ENCODE data around the gene PLXNA4.

PLXNA4 gene

GRCh38 chr7:132097550-132098134, 478.6 kb downstream of the PLXNA4 start:
- Histone ChIP-seq H3K4me3 (no peak overlapping the region), H3K27me3 (no peaks in the 10 kb centered on the region), H3K9me3 (replicated peaks in 1 of 11) (no peaks in the 10 kb centered on the region; a peak in 1 of 22 replicates), H3K9ac (no peak overlapping the region), H3K36me3 (no peaks in the 10 kb centered on the region), H4K20me1 (no peaks in the 10 kb centered on the region), H3K27ac (no peak overlapping the region), H3K4me1 (no peaks in the 10 kb centered on the region), H3K4me2 (no peak overlapping the region)
- TF ChIP-seq Cebpa-rat (IDR thresholded peaks at IDR 0.05): no peak

- no peaks in the 10 kb centered on the region for H4K20me1 ChIP-seq
- no peak overlapping the region for H3K4me2 ChIP-seq
- H3K9me3 ChIP-seq (replicated peaks in 1 of 11): no peaks in the 10 kb centered on the region
- no peak for TF ChIP-seq Cebpa-rat (IDR thresholded peaks at IDR 0.05)
- H3K36me3 ChIP-seq: no peaks in the 10 kb centered on the region
- H3K27me3 ChIP-seq: no peaks in the 10 kb centered on the region
- no peak overlapping the region for H3K27ac ChIP-seq
- no peak overlapping the region for H3K4me3 ChIP-seq
- no peak overlapping the region for H3K9ac ChIP-seq
- no peaks in the 10 kb centered on the region for H3K4me1 ChIP-seq
Observed at GRCh38 chr7:132095111-132095765, 481.0 kb downstream of the PLXNA4 start.

GRCh38 chr7:132092106-132092505, 484.2 kb downstream of the PLXNA4 start:
- no peaks in the 10 kb centered on the region for H3K9me3 ChIP-seq (replicated peaks in 1 of 11)
- H3K4me3 ChIP-seq: no peak overlapping the region
- no peaks in the 10 kb centered on the region for H3K36me3 ChIP-seq
- H3K27ac ChIP-seq: no peak overlapping the region
- no peak overlapping the region for H3K9ac ChIP-seq
- H4K20me1 ChIP-seq: no peaks in the 10 kb centered on the region
- TF ChIP-seq Cebpa-rat (IDR thresholded peaks at IDR 0.05): no peak
- H3K27me3 ChIP-seq: no peaks in the 10 kb centered on the region
- H3K4me2 ChIP-seq: no peak overlapping the region
- H3K4me1 ChIP-seq: no peaks in the 10 kb centered on the region

- H3K9me3 ChIP-seq (replicated peaks in 1 of 11): no peaks in the 10 kb centered on the region
- TF ChIP-seq Cebpa-rat (IDR thresholded peaks at IDR 0.05): no peak
- H3K4me3 ChIP-seq: no peak overlapping the region
- H3K27ac ChIP-seq: no peak overlapping the region
- H3K27me3 ChIP-seq: no peaks in the 10 kb centered on the region
- no peaks in the 10 kb centered on the region for H4K20me1 ChIP-seq
- no peak overlapping the region for H3K4me2 ChIP-seq
- H3K36me3 ChIP-seq: no peaks in the 10 kb centered on the region
- H3K9ac ChIP-seq: no peak overlapping the region
- no peaks in the 10 kb centered on the region for H3K4me1 ChIP-seq
Observed at GRCh38 chr7:132091706-132092105, 484.6 kb downstream of the PLXNA4 start.

- no peaks in the 10 kb centered on the region for H3K9me3 ChIP-seq (replicated peaks in 1 of 11)
- no peak overlapping the region for H3K9ac ChIP-seq
- H3K4me1 ChIP-seq: no peaks in the 10 kb centered on the region
- H3K36me3 ChIP-seq: no peaks in the 10 kb centered on the region
- H3K27ac ChIP-seq: no peak overlapping the region
- no peak for TF ChIP-seq Cebpa-rat (IDR thresholded peaks at IDR 0.05)
- no peaks in the 10 kb centered on the region for H3K27me3 ChIP-seq
- no peak overlapping the region for H3K4me2 ChIP-seq
- H3K4me3 ChIP-seq: no peak overlapping the region
- H4K20me1 ChIP-seq: no peaks in the 10 kb centered on the region
Observed at GRCh38 chr7:132090444-132090843, 485.8 kb downstream of the PLXNA4 start.

GRCh38 chr7:132089356-132089755, 486.9 kb downstream of the PLXNA4 start:
- no peak overlapping the region for H3K4me2 ChIP-seq
- TF ChIP-seq Cebpa-rat (IDR thresholded peaks at IDR 0.05): no peak
- no peaks in the 10 kb centered on the region for H3K27me3 ChIP-seq
- H3K4me3 ChIP-seq: no peak overlapping the region
- no peak overlapping the region for H3K27ac ChIP-seq
- no peaks in the 10 kb centered on the region for H3K4me1 ChIP-seq
- H3K9me3 ChIP-seq (replicated peaks in 1 of 11): no peaks in the 10 kb centered on the region
- H4K20me1 ChIP-seq: no peaks in the 10 kb centered on the region
- H3K36me3 ChIP-seq: no peaks in the 10 kb centered on the region
- no peak overlapping the region for H3K9ac ChIP-seq

- no peaks in the 10 kb centered on the region for H3K27me3 ChIP-seq
- no peaks in the 10 kb centered on the region for H3K4me1 ChIP-seq
- H4K20me1 ChIP-seq: no peaks in the 10 kb centered on the region
- H3K4me3 ChIP-seq: no peak overlapping the region
- H3K27ac ChIP-seq: no peak overlapping the region
- H3K4me2 ChIP-seq: no peak overlapping the region
- TF ChIP-seq Cebpa-rat (IDR thresholded peaks at IDR 0.05): no peak
- H3K9ac ChIP-seq: no peak overlapping the region
- H3K36me3 ChIP-seq: no peaks in the 10 kb centered on the region
- H3K9me3 ChIP-seq (replicated peaks in 1 of 11): no peaks in the 10 kb centered on the region
Observed at GRCh38 chr7:132087421-132087820, 488.8 kb downstream of the PLXNA4 start.

- Histone ChIP-seq H3K27ac (no peak overlapping the region), H3K4me3 (no peak overlapping the region), H4K20me1 (no peaks in the 10 kb centered on the region), H3K4me2 (no peak overlapping the region), H3K9me3 (replicated peaks in 1 of 11) (no peaks in the 10 kb centered on the region), H3K36me3 (no peaks in the 10 kb centered on the region), H3K4me1 (peaks cover 0 to 18% (median 13%) of the 10 kb centered on the region in 10 experiments; a peak in 15 of 20 replicates), H3K27me3 (no peaks in the 10 kb centered on the region), H3K9ac (no peak overlapping the region)
- TF ChIP-seq Cebpa-rat (IDR thresholded peaks at IDR 0.05): 0 out of 22 replicates have a peak, but pooled peaks of 1 of the 11 experiments have one; percentile 16
Observed at GRCh38 chr7:132084776-132085388, 491.4 kb downstream of the PLXNA4 start.

- Histone ChIP-seq H3K9ac (no peak overlapping the region), H3K27me3 (no peaks in the 10 kb centered on the region), H4K20me1 (no peaks in the 10 kb centered on the region), H3K4me1 (peaks cover 0 to 29% (median 21%) of the 10 kb centered on the region in 10 experiments; a peak in 15 of 20 replicates), H3K36me3 (no peaks in the 10 kb centered on the region), H3K9me3 (replicated peaks in 1 of 11) (no peaks in the 10 kb centered on the region), H3K4me2 (no peak overlapping the region), H3K4me3 (no peak overlapping the region), H3K27ac (no peak overlapping the region)
- TF ChIP-seq Cebpa-rat (IDR thresholded peaks at IDR 0.05): no peak
Observed at GRCh38 chr7:132083537-132084123, 492.6 kb downstream of the PLXNA4 start.
